Adrenal gland (tissue), 12 donors: ENCODE data around the gene OAT. TPM values are rescaled to one million over a fixed set of nuclear protein-coding genes. Genes with fewer than 3 reads are reported as not detected.
A peak's percentile ranks its signal among the peaks of the same experiment; 100 is the strongest.

Source experiments
- DNase-seq, 7 donors: peaks; one replicate each; pipeline ENCODE4 v3.0.0-alpha.2; 2019 to 2020
- H3K27ac ChIP-seq, 5 donors: fragments of 200-600 bp; sonication (generic) in 4 of 5; 1 replicate in 3 of 5; 2 replicates in 2 of 5; pipeline versions ENCODE4 v1.5.1 to v1.8.0; 2016 to 2020; ENCODE audit warnings: mild to moderate bottlenecking in 1 of 5
- H3K27me3 ChIP-seq: fragments of 200-600 bp; 2 replicates; pipeline ENCODE4 v1.8.0; 2021
- H3K36me3 ChIP-seq, 2 donors: fragments of 200-600 bp; replicated peaks in 1 of 2; 1 replicate in 1 of 2; 2 replicates in 1 of 2; pipeline versions ENCODE4 v1.5.1 to v1.8.0; 2018 to 2022
- H3K4me1 ChIP-seq, 2 donors: fragments of 200-600 bp; replicated peaks in 1 of 2; 1 replicate in 1 of 2; 2 replicates in 1 of 2; pipeline versions ENCODE4 v1.5.1 to v1.8.0; 2018 to 2021
- H3K4me3 ChIP-seq, 4 donors: fragments of 200-600 bp; sonication (generic) in 3 of 4; one replicate each; pipeline ENCODE4 v1.5.1; 2016 to 2018
- H3K9me3 ChIP-seq, 3 donors: fragments of 200-600 bp; sonication (generic) in 1 of 3; replicated peaks in 1 of 3; 1 replicate in 2 of 3; 2 replicates in 1 of 3; pipeline versions ENCODE4 v1.5.1 to v1.8.0; 2016 to 2021
- CTCF ChIP-seq, 6 experiments: fragments of 450-650 bp in 4 of 6; fragments of 200-600 bp in 2 of 6; sonication (generic) in 1 of 6; IDR thresholded peaks; 1 replicate in 5 of 6; 2 replicates in 1 of 6; pipeline versions ENCODE4 v1.5.1 to v1.8.0; 2016 to 2021; ENCODE audit warnings: antibody characterized with exemption in 6 of 6, mild to moderate bottlenecking in 2 of 6, moderate library complexity in 1 of 6
- POLR2A ChIP-seq, 2 donors: fragments of 450-650 bp; IDR thresholded peaks; one replicate each; pipeline ENCODE4 v1.6.1; 2017; ENCODE audit warnings: antibody characterized with exemption in 2 of 2, mild to moderate bottlenecking in 2 of 2, moderate library complexity in 1 of 2
- whole genome bisulfite sequencing, 4 donors: extraction: QIAGEN DNeasy Blood & Tissue Kit in 2 of 4; methylation state at CpG; one replicate each; pipeline versions ENCODE4 v1.1.5 to v1.1.7; 2013 to 2017; 5-methylcytosine and 5-hydroxymethylcytosine counted together
- intact Hi-C, 2 donors: fragments of 100-400 bp; cut with DNase I; formaldehyde crosslinking; loops; one replicate each; pipeline versions ENCODE4 v1.14.1 to v1.15.0; 2022 to 2023
- polyA plus RNA-seq, 3 donors: library from polyadenylated mRNA; stranded (reverse); fragments of 200-250 nt in 2 of 3; fragments of 350-450 nt in 1 of 3; fragmentation: Illumina TruSeq in 1 of 3; extraction: RNeasy Lipid Tissue Mini Kit (QIAGEN cat#74804) in 1 of 3; gene quantifications; one replicate each; pipeline ENCODE4 v1.2.3, GENCODE V29; 2013 to 2014
- total RNA-seq, 9 donors: library from RNA; depleted of rRNA in 4 of 9; stranded (reverse); fragments of >200 nt in 4 of 9; fragments of 120-200 nt in 1 of 9; fragmentation: NEBNext Ultra II Directional in 1 of 9; extraction: Animal tissue kit (Norgen Biotek cat#: 25700) in 1 of 9; gene quantifications; one replicate each; pipeline versions ENCODE4 v1.1.0 to v1.2.4, GENCODE V29; 2013 to 2023
- donor health status: healthy with polysubstance abuse.
- donor health status: Bipolar disorder and iron deficiency.
- donor health status: DM: yes; HTN: yes; CAD: no.
- donor health status: DM: no; HTN: no; CAD: no.
- donor health status: DM: no; HTN: no; CAD: no.
- donor health status: DM: yes; HTN: yes; CAD: no.

The OAT gene
- total and polyA plus RNA-seq, 12 donors = 39.7 to 244 (median 159) TPM

GRCh38 chr10:124388823-124389612 is 29.7 kb downstream of the OAT start:
- intact Hi-C loops = loop anchor here (2.0 to 10.0 kb wide), 3 partner anchors 294 to 804 kb away; partner anchors contain the start of gene CHST15 (in 1 of the 2)
- Histone ChIP-seq H3K27ac (peak overlapping the region in 1 of 5 donors; percentile 30), H3K27me3 (no peaks in the 10 kb centered on the region), H3K4me1 (peaks cover 5 to 8% of the 10 kb centered on the region in 2 donors), H3K9me3 (no peaks in the 10 kb centered on the region), H3K36me3 (no peaks in the 10 kb centered on the region), H3K4me3 (peak overlapping the region in 2 of 4 donors; percentile 14 to 50)
- TF ChIP-seq POLR2A (IDR thresholded peaks at IDR 0.05) (no peak), CTCF (IDR thresholded peaks at IDR 0.05) (peak; percentile 71 to 98 (median 88))
- DNase-seq = peak; percentile 82 to 93 (median 91)
- 2 to 6% (median 5%) methylated on average over 12 to 74 of the region's 74 CpGs; no CpG with 5 or more reads in 1 of the 4 donors for WGBS, 4 donors

- DNase-seq = no peak
- intact Hi-C loops = loop anchor here (2.0 to 10.0 kb wide), 3 partner anchors 294 to 804 kb away; partner anchors contain the start of gene CHST15 (in 1 of the 2)
- Histone ChIP-seq H3K4me1 (peaks cover 5 to 8% of the 10 kb centered on the region in 2 donors), H3K4me3 (peak overlapping the region in 1 of 4 donors; percentile 50), H3K27me3 (no peaks in the 10 kb centered on the region), H3K36me3 (no peaks in the 10 kb centered on the region), H3K9me3 (no peaks in the 10 kb centered on the region), H3K27ac (no peak overlapping the region)
- TF ChIP-seq POLR2A (IDR thresholded peaks at IDR 0.05) (no peak), CTCF (IDR thresholded peaks at IDR 0.05) (no peak)
- 76 to 86% (median 83%) methylated on average over 4 to 9 of the region's 9 CpGs for WGBS, 4 donors
These were observed 30.3 kb downstream of the OAT start for GRCh38 chr10:124388476-124388822.

GRCh38 chr10:124387078-124387874 is 31.4 kb downstream of the OAT start:
- Histone ChIP-seq H3K27ac (no peak overlapping the region), H3K36me3 (no peaks in the 10 kb centered on the region), H3K4me1 (peaks cover 5 to 8% of the 10 kb centered on the region in 2 donors), H3K27me3 (no peaks in the 10 kb centered on the region), H3K9me3 (no peaks in the 10 kb centered on the region), H3K4me3 (no peak overlapping the region)
- TF ChIP-seq CTCF (IDR thresholded peaks at IDR 0.05) (no peak), POLR2A (IDR thresholded peaks at IDR 0.05) (no peak)
- 45 to 83% (median 80%) methylated on average over 3 to 10 of the region's 10 CpGs for WGBS, 4 donors
- DNase-seq = no peak
- intact Hi-C loops = loop anchor here in 1 of 2 donors (10.0 kb wide), 2 partner anchors 292 to 802 kb away; partner anchors contain the start of gene CHST15
